Ovary (tissue), 9 donors: ENCODE results near the gene RERE. TPM values are rescaled to one million over a fixed set of nuclear protein-coding genes. Genes with fewer than 3 reads are reported as not detected.

Experiments used
- DNase-seq, 5 donors: peaks; one replicate each; pipeline ENCODE4 v3.0.0-alpha.2; 2019 to 2020
- H3K27ac ChIP-seq, 2 donors: fragments of 200-600 bp; one replicate each; pipeline versions ENCODE4 v1.5.1 to v1.8.0; 2019 to 2022
- H3K27me3 ChIP-seq: fragments of 200-600 bp; one replicate; pipeline ENCODE4 v1.8.0; 2022
- H3K36me3 ChIP-seq: fragments of 200-600 bp; sonication (generic); one replicate; pipeline ENCODE4 v1.5.1; 2019
- H3K4me1 ChIP-seq: one replicate; pipeline ENCODE4 v1.8.1; 2013; ENCODE audit warnings: mild to moderate bottlenecking, moderate library complexity; ENCODE audit not compliant: insufficient read depth
- H3K4me3 ChIP-seq: fragments of 200-600 bp; sonication (generic); one replicate; pipeline ENCODE4 v1.5.1; 2017
- H3K9me3 ChIP-seq, 2 donors: fragments of 200-600 bp in 1 of 2; sonication (generic) in 1 of 2; one replicate each; pipeline versions ENCODE4 v1.5.1 to v1.8.1; 2013 to 2019; ENCODE audit warnings: mild to moderate bottlenecking in 1 of 2, moderate library complexity in 1 of 2
- EP300 ChIP-seq: sonication (generic); formaldehyde crosslinking; IDR thresholded peaks from one replicate; pipeline ENCODE4 v1.6.1; 2017; ENCODE audit warnings: antibody characterized with exemption
- POLR2A ChIP-seq: fragments of 450-650 bp; IDR thresholded peaks from one replicate; pipeline ENCODE4 v1.6.1; 2017; ENCODE audit warnings: antibody characterized with exemption, mild to moderate bottlenecking, moderate library complexity
- WGBS, 3 donors: extraction: QIAGEN DNeasy Blood & Tissue Kit in 1 of 3; methylation state at CpG; one replicate each; pipeline versions ENCODE4 v1.1.5 to v1.1.7; 2013 to 2017; 5-methylcytosine and 5-hydroxymethylcytosine counted together
- intact Hi-C, 4 donors: fragments of 100-400 bp; cut with DNase I; formaldehyde crosslinking; loops; one replicate each; pipeline versions ENCODE4 v1.11.0 to v1.15.1; 2022 to 2023
- polyA plus RNA-seq, 2 donors: library from polyadenylated mRNA; stranded (reverse); fragments of 200-250 nt in 1 of 2; fragments of 350-450 nt in 1 of 2; fragmentation: Illumina TruSeq in 1 of 2; extraction: RNeasy Lipid Tissue Mini Kit (QIAGEN cat#74804) in 1 of 2; gene quantifications; one replicate each; pipeline ENCODE4 v1.2.3, GENCODE V29; 2013 to 2014
- total RNA-seq, 7 donors: library from RNA; depleted of rRNA in 2 of 7; stranded (reverse); fragments of >200 nt in 2 of 7; fragmentation: NEBNext Ultra II Directional in 3 of 7; extraction: Animal tissue kit (Norgen Biotek cat#: 25700) in 3 of 7; gene quantifications; one replicate each; pipeline versions ENCODE4 v1.1.0 to v1.2.4, GENCODE V29; 2016 to 2023
- TF ChIP-seq, protein P1 (sequence below), 3 donors: fragments of 450-650 bp in 2 of 3; fragments of 200-600 bp in 1 of 3; IDR thresholded peaks; one replicate each; pipeline versions ENCODE4 v1.5.1 to v1.8.0; 2016 to 2022; ENCODE audit warnings: antibody characterized with exemption in 3 of 3, mild to moderate bottlenecking in 1 of 3
- donor health status: DM: no; HTN: no; CAD: no; lungs with moderate emphysema.
- donor health status: DM: no; HTN: no; CAD: no.
- donor health status: Bipolar disorder and iron deficiency.
- donor health status: DM: yes; HTN: yes; CAD: no.
- donor health status: DM: no; HTN: no; CAD: no.
- donor health status: DM: yes; HTN: yes; CAD: no.

Gene RERE
- total and polyA plus RNA-seq, 9 donors, result 36.7 to 119 (median 114) TPM

DNA sequence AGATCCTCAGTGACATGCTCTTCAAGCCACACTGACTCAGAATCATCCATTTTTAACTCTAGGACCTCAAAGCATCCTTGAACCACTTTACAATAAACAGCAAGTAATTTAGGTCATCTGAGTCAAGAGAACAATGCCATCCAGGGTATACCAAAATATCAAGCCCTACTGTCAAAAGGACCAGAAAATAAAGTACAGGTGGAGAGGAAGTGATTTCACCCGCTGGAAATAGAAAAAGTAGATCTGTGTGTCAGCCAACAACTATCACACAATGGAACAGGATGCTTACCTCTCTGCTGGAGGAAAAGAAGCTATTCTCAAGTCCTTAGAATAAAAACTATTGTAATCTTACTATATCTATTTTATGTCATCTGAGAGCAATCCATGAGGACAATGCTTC lies 37.0 kb downstream of the RERE start:
- TF ChIP-seq, protein P1, sequence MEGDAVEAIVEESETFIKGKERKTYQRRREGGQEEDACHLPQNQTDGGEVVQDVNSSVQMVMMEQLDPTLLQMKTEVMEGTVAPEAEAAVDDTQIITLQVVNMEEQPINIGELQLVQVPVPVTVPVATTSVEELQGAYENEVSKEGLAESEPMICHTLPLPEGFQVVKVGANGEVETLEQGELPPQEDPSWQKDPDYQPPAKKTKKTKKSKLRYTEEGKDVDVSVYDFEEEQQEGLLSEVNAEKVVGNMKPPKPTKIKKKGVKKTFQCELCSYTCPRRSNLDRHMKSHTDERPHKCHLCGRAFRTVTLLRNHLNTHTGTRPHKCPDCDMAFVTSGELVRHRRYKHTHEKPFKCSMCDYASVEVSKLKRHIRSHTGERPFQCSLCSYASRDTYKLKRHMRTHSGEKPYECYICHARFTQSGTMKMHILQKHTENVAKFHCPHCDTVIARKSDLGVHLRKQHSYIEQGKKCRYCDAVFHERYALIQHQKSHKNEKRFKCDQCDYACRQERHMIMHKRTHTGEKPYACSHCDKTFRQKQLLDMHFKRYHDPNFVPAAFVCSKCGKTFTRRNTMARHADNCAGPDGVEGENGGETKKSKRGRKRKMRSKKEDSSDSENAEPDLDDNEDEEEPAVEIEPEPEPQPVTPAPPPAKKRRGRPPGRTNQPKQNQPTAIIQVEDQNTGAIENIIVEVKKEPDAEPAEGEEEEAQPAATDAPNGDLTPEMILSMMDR (IDR thresholded peaks at IDR 0.05), result no peak
- TF ChIP-seq EP300 (no peak), POLR2A (no peak)
- 85 to 94% (median 86%) methylated on average over 1 of the region's 1 CpG for WGBS, 3 donors
- Histone ChIP-seq H3K36me3 (no peaks in the 10 kb centered on the region), H3K4me1 (peaks cover 3% of the 10 kb centered on the region), H3K27ac (no peak overlapping the region), H3K9me3 (no peaks in the 10 kb centered on the region), H3K4me3 (no peak overlapping the region), H3K27me3 (no peaks in the 10 kb centered on the region)
- no peak for DNase-seq
- intact Hi-C loops, result no loop called here

DNA sequence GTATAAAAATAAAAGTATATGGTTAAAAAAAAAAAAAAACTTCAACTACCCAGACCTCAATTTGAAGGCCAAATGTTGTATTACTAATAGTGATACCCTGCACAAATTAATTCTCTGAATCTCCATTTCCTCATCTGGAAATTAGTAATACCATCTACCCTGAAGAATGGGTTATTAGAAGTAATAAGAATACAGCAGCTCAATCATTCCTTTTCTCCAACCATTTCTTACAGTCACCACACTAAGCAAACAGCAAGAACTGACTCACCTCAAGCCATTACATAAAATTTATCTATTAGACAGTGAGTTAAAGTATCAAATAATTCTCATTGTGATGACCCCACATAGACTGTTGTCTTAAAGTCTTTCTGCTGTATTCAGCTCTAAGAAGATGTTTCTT lies 39.6 kb downstream of the RERE start:
- no peak for DNase-seq

DNA sequence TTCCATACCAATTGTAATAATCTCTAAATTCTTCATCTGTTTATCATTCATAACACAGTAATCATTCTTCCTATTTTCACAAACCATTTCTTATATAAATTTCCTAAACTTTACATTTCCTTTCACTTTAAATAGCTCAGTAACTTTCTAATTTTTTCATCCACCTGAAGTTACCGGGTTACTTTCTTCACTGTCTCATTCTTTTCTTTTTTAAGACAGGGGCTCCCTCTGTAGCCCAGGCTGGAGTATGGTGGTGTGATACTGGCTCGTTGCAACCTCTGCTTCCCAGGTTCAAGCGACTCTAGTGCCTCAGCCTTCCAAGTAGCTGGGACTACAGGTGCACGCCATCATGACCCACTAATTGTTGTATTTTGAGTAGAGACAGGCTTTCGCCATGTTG lies 41.3 kb downstream of the RERE start:
- whole genome bisulfite sequencing, 3 donors, result 76 to 81% (median 78%) methylated on average over 5 of the region's 5 CpGs

More for the DNA sequence above, 39.6 kb downstream of the RERE start:
- Histone ChIP-seq H3K36me3 (no peaks in the 10 kb centered on the region), H3K4me1 (peaks cover 3% of the 10 kb centered on the region), H3K27ac (no peak overlapping the region), H3K4me3 (no peak overlapping the region), H3K9me3 (no peaks in the 10 kb centered on the region), H3K27me3 (no peaks in the 10 kb centered on the region)
- TF ChIP-seq, protein P1 (IDR thresholded peaks at IDR 0.05), result no peak
- no peak for TF ChIP-seq POLR2A
- TF ChIP-seq EP300, result no peak
- intact Hi-C loops, result no loop called here

DNA sequence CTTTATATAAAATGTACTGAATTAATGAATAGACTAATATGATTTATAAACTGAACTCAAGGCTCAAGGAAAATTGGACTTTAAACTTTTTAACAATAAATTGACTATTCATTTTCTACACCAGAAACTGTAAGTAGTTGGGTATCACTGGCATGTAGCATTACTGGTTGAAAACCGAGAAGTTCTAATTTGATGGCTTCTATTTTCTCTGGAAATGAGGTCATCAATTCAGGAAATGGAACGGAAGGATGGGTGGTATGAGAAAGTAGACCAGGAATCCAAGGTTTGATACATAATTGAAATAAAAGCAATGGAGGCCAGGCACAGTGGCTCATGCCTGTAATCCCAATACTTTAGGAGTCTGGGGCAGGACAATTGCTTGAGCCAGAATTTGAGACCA lies 50.4 kb downstream of the RERE start:
- Histone ChIP-seq H3K27ac (no peak overlapping the region), H3K36me3 (no peaks in the 10 kb centered on the region), H3K9me3 (no peaks in the 10 kb centered on the region), H3K27me3 (no peaks in the 10 kb centered on the region), H3K4me3 (no peak overlapping the region), H3K4me1 (peaks cover 4% of the 10 kb centered on the region)
- TF ChIP-seq, protein P1 (IDR thresholded peaks at IDR 0.05), result no peak
- TF ChIP-seq EP300 (no peak), POLR2A (no peak)
- DNase-seq, result no peak
- 88 to 93% (median 92%) methylated on average over 2 of the region's 2 CpGs for WGBS, 3 donors
- intact Hi-C loops, result no loop called here

More for the DNA sequence above, 41.3 kb downstream of the RERE start:
- intact Hi-C loops, result no loop called here
- DNase-seq, result no peak
- H3K4me1 ChIP-seq, result no peaks in the 10 kb centered on the region
- no peaks in the 10 kb centered on the region for H3K9me3 ChIP-seq
- no peak for TF ChIP-seq EP300
- TF ChIP-seq, protein P1 (IDR thresholded peaks at IDR 0.05), result no peak
- TF ChIP-seq POLR2A, result no peak
- no peaks in the 10 kb centered on the region for H3K36me3 ChIP-seq
- no peak overlapping the region for H3K27ac ChIP-seq
- no peak overlapping the region for H3K4me3 ChIP-seq
- no peaks in the 10 kb centered on the region for H3K27me3 ChIP-seq

DNA sequence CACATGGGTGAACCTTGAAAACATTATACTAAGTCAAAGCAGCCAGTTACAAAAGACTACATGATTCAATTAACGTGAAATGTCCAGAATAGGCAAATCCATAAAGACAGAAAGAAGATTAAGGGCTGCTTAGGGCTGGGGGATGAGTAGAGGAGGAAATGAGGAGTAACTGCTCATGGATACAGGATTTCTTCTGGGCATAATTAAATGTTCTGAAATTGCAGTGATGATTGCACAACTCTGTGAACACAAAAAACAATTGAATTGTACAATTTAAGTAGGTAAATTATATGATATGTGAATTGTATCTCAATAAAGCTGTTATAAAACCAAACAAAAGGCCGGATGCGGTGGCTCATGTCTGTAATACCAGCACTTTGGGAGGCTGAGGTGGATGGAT lies 52.2 kb downstream of the RERE start:
- intact Hi-C loops, result no loop called here
- Histone ChIP-seq H3K36me3 (no peaks in the 10 kb centered on the region), H3K4me1 (peaks cover 4% of the 10 kb centered on the region), H3K4me3 (no peak overlapping the region), H3K27ac (no peak overlapping the region), H3K9me3 (no peaks in the 10 kb centered on the region), H3K27me3 (no peaks in the 10 kb centered on the region)
- TF ChIP-seq POLR2A (no peak), EP300 (no peak)
- TF ChIP-seq, protein P1 (IDR thresholded peaks at IDR 0.05), result no peak
- WGBS, 3 donors, result 92 to 97% (median 96%) methylated on average over 3 of the region's 3 CpGs
- DNase-seq, result no peak
